Thoracic aorta (tissue), 2 donors: ENCODE results near the gene ITGAE. TPM values are rescaled to one million over a fixed set of nuclear protein-coding genes. Genes with fewer than 3 reads are reported as not detected.

Source experiments
- ATAC-seq: fragments of 150-250 bp; one replicate; pipeline ENCODE4 v1.8.0; 2017; ENCODE audit warnings: low read depth; ENCODE audit not compliant: insufficient number of reproducible peaks, low FRiP score
- DNase-seq: peaks from one replicate; pipeline ENCODE4 v3.0.0-alpha.2; 2020; ENCODE audit warnings: low spot score
- H3K27ac ChIP-seq, 2 donors: fragments of 200-600 bp; sonication (generic); 1 replicate in 1 of 2; 2 replicates in 1 of 2; pipeline ENCODE4 v1.5.1; 2016; ENCODE audit warnings: mild to moderate bottlenecking in 2 of 2, moderate library complexity in 2 of 2
- H3K27me3 ChIP-seq: fragments of 200-600 bp; sonication (generic); replicated peaks from 2 replicates; pipeline ENCODE4 v1.6.0; 2016; ENCODE audit warnings: mild to moderate bottlenecking; ENCODE audit not compliant: insufficient read depth
- H3K36me3 ChIP-seq: fragments of 200-600 bp; sonication (generic); one replicate; pipeline ENCODE4 v1.5.1; 2016
- H3K4me1 ChIP-seq, 2 donors: fragments of 200-600 bp; sonication (generic); 1 replicate in 1 of 2; 2 replicates in 1 of 2; pipeline versions ENCODE4 v1.5.1 to v1.6.0; 2016; ENCODE audit warnings: low read depth in 2 of 2, mild to moderate bottlenecking in 1 of 2; ENCODE audit not compliant: control insufficient read depth in 1 of 2
- H3K4me3 ChIP-seq: fragments of 200-600 bp; sonication (generic); 2 replicates; pipeline ENCODE4 v1.5.1; 2016; ENCODE audit warnings: mild to moderate bottlenecking
- H3K9me3 ChIP-seq: fragments of 200-600 bp; sonication (generic); 2 replicates; pipeline ENCODE4 v1.5.1; 2016
- CTCF ChIP-seq: fragments of 200-600 bp; sonication (generic); IDR thresholded peaks from one replicate; pipeline ENCODE4 v1.5.1; 2019; ENCODE audit warnings: antibody characterized with exemption
- total RNA-seq, 2 donors: library from RNA; depleted of rRNA; stranded (reverse); fragments of >200 nt; gene quantifications; one replicate each; pipeline versions ENCODE4 v1.1.0 to v1.2.3, GENCODE V29; 2016

ITGAE gene
- total RNA-seq, 2 donors from 2014 or later: 4.2 to 23.4 TPM

- DNase-seq: no peak
- H3K4me3 ChIP-seq: no peak overlapping the region
- no peaks in the 10 kb centered on the region for H3K27me3 ChIP-seq
- no peaks in the 10 kb centered on the region for H3K4me1 ChIP-seq
- no peak for ATAC-seq
- H3K27ac ChIP-seq: no peak overlapping the region
- H3K36me3 ChIP-seq: no peaks in the 10 kb centered on the region
- no peaks in the 10 kb centered on the region for H3K9me3 ChIP-seq
- no peak for TF ChIP-seq CTCF
Measured at GRCh38 chr17:3754066-3754457, 46.9 kb downstream of the ITGAE start.

- no peak for TF ChIP-seq CTCF
- H3K4me1 ChIP-seq: no peaks in the 10 kb centered on the region
- DNase-seq (no peak), ATAC-seq (no peak)
- H3K4me3 ChIP-seq: no peak overlapping the region
- H3K27ac ChIP-seq: no peak overlapping the region
- H3K36me3 ChIP-seq: no peaks in the 10 kb centered on the region
- no peaks in the 10 kb centered on the region for H3K27me3 ChIP-seq
- H3K9me3 ChIP-seq: no peaks in the 10 kb centered on the region
Measured at GRCh38 chr17:3753624-3754023, 47.4 kb downstream of the ITGAE start.

GRCh38 chr17:3751836-3752235 is 49.2 kb downstream of the ITGAE start:
- no peaks in the 10 kb centered on the region for H3K36me3 ChIP-seq
- H3K27me3 ChIP-seq: no peaks in the 10 kb centered on the region
- DNase-seq (no peak), ATAC-seq (no peak)
- TF ChIP-seq CTCF: no peak
- H3K9me3 ChIP-seq: no peaks in the 10 kb centered on the region
- no peaks in the 10 kb centered on the region for H3K4me1 ChIP-seq
- no peak overlapping the region for H3K27ac ChIP-seq
- no peak overlapping the region for H3K4me3 ChIP-seq

- Histone ChIP-seq H3K4me3 (no peak overlapping the region), H3K36me3 (no peaks in the 10 kb centered on the region), H3K27me3 (no peaks in the 10 kb centered on the region), H3K9me3 (no peaks in the 10 kb centered on the region), H3K27ac (no peak overlapping the region), H3K4me1 (no peaks in the 10 kb centered on the region)
- ATAC-seq: no peak
- no peak for TF ChIP-seq CTCF
- DNase-seq: no peak
Measured at GRCh38 chr17:3750926-3751325, 50.1 kb downstream of the ITGAE start.

GRCh38 chr17:3750296-3750695 is 50.7 kb downstream of the ITGAE start:
- no peaks in the 10 kb centered on the region for H3K27me3 ChIP-seq
- no peak for TF ChIP-seq CTCF
- no peaks in the 10 kb centered on the region for H3K36me3 ChIP-seq

More at GRCh38 chr17:3750296-3750695, 50.7 kb downstream of the ITGAE start:
- Histone ChIP-seq H3K4me1 (no peaks in the 10 kb centered on the region), H3K9me3 (no peaks in the 10 kb centered on the region), H3K27ac (no peak overlapping the region), H3K4me3 (no peak overlapping the region)
- ATAC-seq (no peak), DNase-seq (no peak)
